GM12878 (cell line): ENCODE data around the gene STK39. TPM values are rescaled to one million over a fixed set of nuclear protein-coding genes. Genes with fewer than 3 reads are reported as not detected.

Experiments used
- ATAC-seq: fragments of 200-7000 bp; cut with Tn5 transposase; 3 replicates; pipeline ENCODE4 v1.9.1; 2020; ENCODE audit warnings: mild to moderate bottlenecking, moderate library complexity
- BruUV-seq: library from RNA; stranded (reverse); fragments of 400-500 nt; replicated peaks from 2 replicates; lab custom pipeline; 2021; lab: Mats Ljungman, UMichigan
- CTCF ChIA-PET: fragments of 300-600 bp; sonication (Branson Sonifier 250); formaldehyde crosslinking; extraction: SDS; loops from one replicate; lab custom pipeline; 2021; ENCODE audit warnings: inconsistent platforms; lab: Yijun Ruan, JAX
- POLR2A ChIA-PET: fragments of 350-600 bp; formaldehyde crosslinking; extraction: SDS; loops from one replicate; lab custom pipeline; 2021; ENCODE audit warnings: inconsistent platforms; lab: Charles Lee
- RAD21 ChIA-PET: fragments of 300-600 bp; sonication (Branson Sonifier 250); formaldehyde crosslinking; loops from one replicate; lab custom pipeline; 2023; ENCODE audit warnings: antibody characterized with exemption; ENCODE audit not compliant: unreplicated experiment; lab: Charles Lee
- SMC1A ChIA-PET: fragments of 300-600 bp; sonication (Branson Sonifier 250); formaldehyde crosslinking; loops from one replicate; lab custom pipeline; 2023; ENCODE audit not compliant: unreplicated experiment, uncharacterized antibody; lab: Charles Lee
- DNase-seq: peaks from one replicate; pipeline ENCODE4 v3.0.0-alpha.2; 2011; ENCODE audit warnings: low read depth, low spot score
- FAIRE-seq: peaks from 3 replicates; lab custom pipeline; 2011; peaks lifted over from hg19 to GRCh38; lab: Jason Lieb, UNC
- H2AFZ ChIP-seq: 2 replicates; pipeline ENCODE4 v1.6.0; 2011; ENCODE audit warnings: low read depth, low read length, control low read depth; ENCODE audit not compliant: control insufficient read depth
- H3K27ac ChIP-seq: 2 replicates; pipeline ENCODE4 v1.5.1; 2011; ENCODE audit warnings: control low read depth; ENCODE audit not compliant: control insufficient read depth, insufficient read depth
- H3K27me3 ChIP-seq, 2 experiments: replicated peaks in 1 of 2; 2 replicates each; pipeline versions ENCODE4 v1.6.0 to v1.6.1; 2011; ENCODE audit warnings: low read length in 1 of 2; ENCODE audit not compliant: control insufficient read depth in 2 of 2, insufficient read depth in 2 of 2
- H3K36me3 ChIP-seq, 2 experiments: 2 replicates each; pipeline ENCODE4 v1.5.1; 2011; ENCODE audit warnings: low read length in 1 of 2; ENCODE audit not compliant: control insufficient read depth in 2 of 2, insufficient read depth in 2 of 2
- H3K4me1 ChIP-seq: 2 replicates; pipeline ENCODE4 v1.6.1; 2011; ENCODE audit warnings: mild to moderate bottlenecking, low read length, moderate library complexity, mixed read lengths; ENCODE audit not compliant: control insufficient read depth, insufficient read depth
- H3K4me2 ChIP-seq: 2 replicates; pipeline ENCODE4 v1.6.0; 2011; ENCODE audit warnings: control low read depth; ENCODE audit not compliant: control insufficient read depth, insufficient read depth
- H3K4me3 ChIP-seq: fragments of 200-600 bp; sonication (generic); 2 replicates; pipeline ENCODE4 v1.5.1; 2016
- H3K79me2 ChIP-seq: 2 replicates; pipeline ENCODE4 v1.6.0; 2011; ENCODE audit warnings: low read length; ENCODE audit not compliant: control insufficient read depth, insufficient read depth
- H3K9ac ChIP-seq: 2 replicates; pipeline ENCODE4 v1.8.0; 2011; ENCODE audit warnings: low read length, control low read depth, mixed read lengths; ENCODE audit not compliant: control insufficient read depth, insufficient read depth
- H3K9me3 ChIP-seq: replicated peaks from 3 replicates; pipeline ENCODE4 v1.5.1; 2011; ENCODE audit warnings: mild to moderate bottlenecking, low read length; ENCODE audit not compliant: control insufficient read depth, insufficient read depth
- H4K20me1 ChIP-seq: 2 replicates; pipeline ENCODE4 v1.6.0; 2011; ENCODE audit not compliant: control insufficient read depth, insufficient read depth
- CREM ChIP-seq: IDR thresholded peaks from 2 replicates; pipeline ENCODE4 v1.6.1; 2014; ENCODE audit warnings: antibody characterized with exemption, low read depth
- FOXM1 ChIP-seq: IDR thresholded peaks from 2 replicates; pipeline ENCODE4 v1.6.1; 2012; ENCODE audit warnings: low read depth, mild to moderate bottlenecking, inconsistent platforms, low read length, moderate library complexity
- IRF4 ChIP-seq: IDR thresholded peaks from 2 replicates; pipeline ENCODE4 v1.6.1; 2011; ENCODE audit warnings: low read depth, low read length
- KAT2A ChIP-seq: conservative IDR thresholded peaks from 2 replicates; pipeline ENCODE4 v1.6.1; 2011; ENCODE audit warnings: low read depth, low read length; ENCODE audit not compliant: control insufficient read depth
- PML ChIP-seq: IDR thresholded peaks from 2 replicates; pipeline ENCODE4 v1.6.1; 2012; ENCODE audit warnings: low read length, inconsistent platforms
- RB1 ChIP-seq: fragments of 450-650 bp; formaldehyde crosslinking; IDR thresholded peaks from 2 replicates; pipeline ENCODE4 v1.6.1; 2017; ENCODE audit warnings: mild to moderate bottlenecking, borderline replicate concordance
- SPI1 ChIP-seq: IDR thresholded peaks from 2 replicates; pipeline ENCODE4 v1.6.1; 2011; ENCODE audit warnings: low read depth, mild to moderate bottlenecking, low read length, moderate library complexity, borderline replicate concordance; ENCODE audit not compliant: insufficient read depth
- WGBS: methylation state at CpG from one replicate; pipeline ENCODE4 v1.1.6; 2016; ENCODE audit warnings: low lambda C conversion rate; ENCODE audit not compliant: insufficient replicate concordance, insufficient coverage; ENCODE audit errors: missing lambda C conversion rate; 5-methylcytosine and 5-hydroxymethylcytosine counted together
- in situ Hi-C: fragments of 300-500 bp; cut with MboI; formaldehyde crosslinking; loops from 9 replicates; pipeline ENCODE4 v1.14.3; 2018; ENCODE audit warnings: mixed read lengths
- intact Hi-C: fragments of 100-400 bp; cut with micrococcal nuclease; formaldehyde crosslinking; loops from one replicate; pipeline ENCODE4 v1.14.2; 2022; ENCODE audit not compliant: unreplicated experiment
- polyA plus RNA-seq, 11 experiments: library from polyadenylated mRNA; depleted of rRNA in 4 of 11; unstranded in 6 of 11; stranded (reverse) in 5 of 11; fragments of >200 nt; fragmentation: Nextera tagmentation in 4 of 11; fragmentation: Illumina TruSeq in 1 of 11; extraction: Ambion mirVana in 4 of 11; extraction: Trizol in 1 of 11; gene quantifications; 1 replicate in 1 of 11; 2 replicates in 10 of 11; pipeline versions ENCODE4 v1.2.1 to v1.2.3, GENCODE V29; 2011 to 2016; ENCODE audit warnings: inconsistent platforms in 2 of 11, missing spikeins in 2 of 11, low read depth in 1 of 11
- total RNA-seq, 4 experiments: library from RNA; depleted of rRNA in 3 of 4; stranded (reverse); fragments of >200 nt in 3 of 4; fragmentation: Illumina TruSeq in 1 of 4; extraction: Trizol in 1 of 4; gene quantifications; 2 replicates each; pipeline versions ENCODE4 v1.2.1 to v1.2.3, GENCODE V29; 2013 to 2021
- TF ChIP-seq, protein P1 (sequence below): fragments of 450-650 bp; IDR thresholded peaks from 2 replicates; pipeline ENCODE4 v1.6.1; 2017; ENCODE audit warnings: mild to moderate bottlenecking
- TF ChIP-seq, protein P2 (sequence below): IDR thresholded peaks from 2 replicates; pipeline ENCODE4 v1.6.1; 2011; ENCODE audit warnings: low read depth, mild to moderate bottlenecking, low read length, moderate library complexity, borderline replicate concordance; ENCODE audit errors: extremely low read depth
- TF ChIP-seq, protein P3 (sequence below): fragments of 450-650 bp; IDR thresholded peaks from 2 replicates; pipeline ENCODE4 v1.6.1; 2018; ENCODE audit warnings: mild to moderate bottlenecking, low read depth, moderate library complexity; ENCODE audit not compliant: partially characterized antibody
- TF ChIP-seq, protein P4 (sequence below), 3 experiments: IDR thresholded peaks in 2 of 3; conservative IDR thresholded peaks in 1 of 3; 2 replicates each; pipeline ENCODE4 v1.5.1; 2011; ENCODE audit warnings: low read depth in 3 of 3, low read length in 3 of 3, mild to moderate bottlenecking in 3 of 3, control low read depth in 2 of 3, moderate library complexity in 2 of 3, inconsistent platforms in 1 of 3, mixed read lengths in 1 of 3; ENCODE audit not compliant: control insufficient read depth in 2 of 3, insufficient read depth in 1 of 3; ENCODE audit errors: extremely low read depth in 1 of 3
- TF ChIP-seq, protein P5 (sequence below): fragments of 450-650 bp; IDR thresholded peaks from 2 replicates; pipeline ENCODE4 v1.6.1; 2018; ENCODE audit warnings: borderline replicate concordance, mild to moderate bottlenecking; ENCODE audit not compliant: partially characterized antibody

Gene STK39
- total and polyA plus RNA-seq, 10 of the 15 experiments (the other 5 are each of a cell fraction or from before 2014, with no cell fraction given): 0.03 to 0.21 (median 0.07) TPM; not detected in 5

DNA sequence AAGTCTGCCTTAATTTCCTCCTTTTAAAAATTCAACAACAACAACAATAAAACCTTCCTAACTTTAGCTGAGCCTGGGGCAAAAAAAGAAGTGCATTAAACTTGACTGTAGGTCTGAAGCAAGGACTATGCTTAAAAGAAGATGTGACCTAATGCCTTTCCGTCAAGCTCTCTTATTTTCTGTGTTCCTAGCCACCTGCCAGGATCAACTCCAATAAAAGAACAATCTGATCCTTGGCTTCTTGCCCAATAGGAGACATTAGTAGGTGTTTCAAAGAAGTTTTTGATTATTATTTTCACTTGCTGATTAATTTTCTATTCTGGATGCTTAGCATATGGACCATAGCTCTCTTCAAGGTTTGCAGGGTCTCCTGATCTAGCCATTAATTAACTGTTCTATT lies 237.5 kb downstream of the STK39 start:
- Histone ChIP-seq H3K4me3 (no peak overlapping the region), H3K27ac (no peak overlapping the region), H3K9me3 (no peaks in the 10 kb centered on the region), H3K4me2 (no peak overlapping the region), H3K79me2 (no peaks in the 10 kb centered on the region), H4K20me1 (no peaks in the 10 kb centered on the region), H3K9ac (no peak overlapping the region), H3K27me3 (no peaks in the 10 kb centered on the region), H3K4me1 (no peaks in the 10 kb centered on the region), H2AFZ (no peak overlapping the region), H3K36me3 (no peaks in the 10 kb centered on the region)
- no peak for ATAC-seq
- ChIA-PET POLR2A (no interaction called here), SMC1A (interaction anchor here (0.6 kb wide), 1 partner anchor 510 kb away, joined by 3 read pairs; no protein-coding TSS in a partner anchor), RAD21 (no interaction called here), CTCF (interaction anchor here (0.8 kb wide), 1 partner anchor 109 kb away, joined by 3 read pairs; no protein-coding TSS in a partner anchor)
- DNase-seq: no peak
- BruUV-seq: no TSS peak
- 35% methylated on average over 1 of the region's 1 CpG for WGBS
- in situ Hi-C loops: no loop called here
- peak; percentile 23 for FAIRE-seq
- intact Hi-C loops: no loop called here
- TF ChIP-seq, protein P1, sequence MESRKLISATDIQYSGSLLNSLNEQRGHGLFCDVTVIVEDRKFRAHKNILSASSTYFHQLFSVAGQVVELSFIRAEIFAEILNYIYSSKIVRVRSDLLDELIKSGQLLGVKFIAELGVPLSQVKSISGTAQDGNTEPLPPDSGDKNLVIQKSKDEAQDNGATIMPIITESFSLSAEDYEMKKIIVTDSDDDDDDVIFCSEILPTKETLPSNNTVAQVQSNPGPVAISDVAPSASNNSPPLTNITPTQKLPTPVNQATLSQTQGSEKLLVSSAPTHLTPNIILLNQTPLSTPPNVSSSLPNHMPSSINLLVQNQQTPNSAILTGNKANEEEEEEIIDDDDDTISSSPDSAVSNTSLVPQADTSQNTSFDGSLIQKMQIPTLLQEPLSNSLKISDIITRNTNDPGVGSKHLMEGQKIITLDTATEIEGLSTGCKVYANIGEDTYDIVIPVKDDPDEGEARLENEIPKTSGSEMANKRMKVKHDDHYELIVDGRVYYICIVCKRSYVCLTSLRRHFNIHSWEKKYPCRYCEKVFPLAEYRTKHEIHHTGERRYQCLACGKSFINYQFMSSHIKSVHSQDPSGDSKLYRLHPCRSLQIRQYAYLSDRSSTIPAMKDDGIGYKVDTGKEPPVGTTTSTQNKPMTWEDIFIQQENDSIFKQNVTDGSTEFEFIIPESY: no peak
- TF ChIP-seq RB1: no peak
- TF ChIP-seq KAT2A: no peak
- TF ChIP-seq FOXM1: no peak
- TF ChIP-seq, protein P2, sequence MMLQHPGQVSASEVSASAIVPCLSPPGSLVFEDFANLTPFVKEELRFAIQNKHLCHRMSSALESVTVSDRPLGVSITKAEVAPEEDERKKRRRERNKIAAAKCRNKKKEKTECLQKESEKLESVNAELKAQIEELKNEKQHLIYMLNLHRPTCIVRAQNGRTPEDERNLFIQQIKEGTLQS: no peak
- no peak for TF ChIP-seq CREM
- TF ChIP-seq PML: no peak
- TF ChIP-seq, protein P3, sequence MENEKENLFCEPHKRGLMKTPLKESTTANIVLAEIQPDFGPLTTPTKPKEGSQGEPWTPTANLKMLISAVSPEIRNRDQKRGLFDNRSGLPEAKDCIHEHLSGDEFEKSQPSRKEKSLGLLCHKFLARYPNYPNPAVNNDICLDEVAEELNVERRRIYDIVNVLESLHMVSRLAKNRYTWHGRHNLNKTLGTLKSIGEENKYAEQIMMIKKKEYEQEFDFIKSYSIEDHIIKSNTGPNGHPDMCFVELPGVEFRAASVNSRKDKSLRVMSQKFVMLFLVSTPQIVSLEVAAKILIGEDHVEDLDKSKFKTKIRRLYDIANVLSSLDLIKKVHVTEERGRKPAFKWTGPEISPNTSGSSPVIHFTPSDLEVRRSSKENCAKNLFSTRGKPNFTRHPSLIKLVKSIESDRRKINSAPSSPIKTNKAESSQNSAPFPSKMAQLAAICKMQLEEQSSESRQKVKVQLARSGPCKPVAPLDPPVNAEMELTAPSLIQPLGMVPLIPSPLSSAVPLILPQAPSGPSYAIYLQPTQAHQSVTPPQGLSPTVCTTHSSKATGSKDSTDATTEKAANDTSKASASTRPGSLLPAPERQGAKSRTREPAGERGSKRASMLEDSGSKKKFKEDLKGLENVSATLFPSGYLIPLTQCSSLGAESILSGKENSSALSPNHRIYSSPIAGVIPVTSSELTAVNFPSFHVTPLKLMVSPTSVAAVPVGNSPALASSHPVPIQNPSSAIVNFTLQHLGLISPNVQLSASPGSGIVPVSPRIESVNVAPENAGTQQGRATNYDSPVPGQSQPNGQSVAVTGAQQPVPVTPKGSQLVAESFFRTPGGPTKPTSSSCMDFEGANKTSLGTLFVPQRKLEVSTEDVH: no peak
- TF ChIP-seq SPI1: no peak
- TF ChIP-seq, protein P4, sequence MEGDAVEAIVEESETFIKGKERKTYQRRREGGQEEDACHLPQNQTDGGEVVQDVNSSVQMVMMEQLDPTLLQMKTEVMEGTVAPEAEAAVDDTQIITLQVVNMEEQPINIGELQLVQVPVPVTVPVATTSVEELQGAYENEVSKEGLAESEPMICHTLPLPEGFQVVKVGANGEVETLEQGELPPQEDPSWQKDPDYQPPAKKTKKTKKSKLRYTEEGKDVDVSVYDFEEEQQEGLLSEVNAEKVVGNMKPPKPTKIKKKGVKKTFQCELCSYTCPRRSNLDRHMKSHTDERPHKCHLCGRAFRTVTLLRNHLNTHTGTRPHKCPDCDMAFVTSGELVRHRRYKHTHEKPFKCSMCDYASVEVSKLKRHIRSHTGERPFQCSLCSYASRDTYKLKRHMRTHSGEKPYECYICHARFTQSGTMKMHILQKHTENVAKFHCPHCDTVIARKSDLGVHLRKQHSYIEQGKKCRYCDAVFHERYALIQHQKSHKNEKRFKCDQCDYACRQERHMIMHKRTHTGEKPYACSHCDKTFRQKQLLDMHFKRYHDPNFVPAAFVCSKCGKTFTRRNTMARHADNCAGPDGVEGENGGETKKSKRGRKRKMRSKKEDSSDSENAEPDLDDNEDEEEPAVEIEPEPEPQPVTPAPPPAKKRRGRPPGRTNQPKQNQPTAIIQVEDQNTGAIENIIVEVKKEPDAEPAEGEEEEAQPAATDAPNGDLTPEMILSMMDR (IDR thresholded peaks at IDR 0.05 in 2 of 3, conservative IDR thresholded peaks at IDR 0.05 in 1 of 3; ENCODE audit: control insufficient read depth in 2 of 3, extremely low read depth in 1 of 3, insufficient read depth in 1 of 3, low read depth in 3 of 3, low read length in 3 of 3): no peak
- no peak for TF ChIP-seq IRF4
- TF ChIP-seq, protein P5, sequence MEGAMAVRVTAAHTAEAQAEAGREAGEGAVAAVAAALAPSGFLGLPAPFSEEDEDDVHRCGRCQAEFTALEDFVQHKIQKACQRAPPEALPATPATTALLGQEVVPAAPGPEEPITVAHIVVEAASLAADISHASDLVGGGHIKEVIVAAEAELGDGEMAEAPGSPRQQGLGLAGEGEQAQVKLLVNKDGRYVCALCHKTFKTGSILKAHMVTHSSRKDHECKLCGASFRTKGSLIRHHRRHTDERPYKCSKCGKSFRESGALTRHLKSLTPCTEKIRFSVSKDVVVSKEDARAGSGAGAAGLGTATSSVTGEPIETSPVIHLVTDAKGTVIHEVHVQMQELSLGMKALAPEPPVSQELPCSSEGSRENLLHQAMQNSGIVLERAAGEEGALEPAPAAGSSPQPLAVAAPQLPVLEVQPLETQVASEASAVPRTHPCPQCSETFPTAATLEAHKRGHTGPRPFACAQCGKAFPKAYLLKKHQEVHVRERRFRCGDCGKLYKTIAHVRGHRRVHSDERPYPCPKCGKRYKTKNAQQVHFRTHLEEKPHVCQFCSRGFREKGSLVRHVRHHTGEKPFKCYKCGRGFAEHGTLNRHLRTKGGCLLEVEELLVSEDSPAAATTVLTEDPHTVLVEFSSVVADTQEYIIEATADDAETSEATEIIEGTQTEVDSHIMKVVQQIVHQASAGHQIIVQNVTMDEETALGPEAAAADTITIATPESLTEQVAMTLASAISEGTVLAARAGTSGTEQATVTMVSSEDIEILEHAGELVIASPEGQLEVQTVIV: no peak
